ENCODE results near the gene ANKMY1.

Gene ANKMY1

GRCh38 chr2:240560480-240561324 lies 2.9 kb upstream of the ANKMY1 start:
- no peaks in the 10 kb centered on the region for H3K36me3 ChIP-seq (ENCODE audit: low read depth)
- peaks cover 20% of the 10 kb centered on the region for H3K4me1 ChIP-seq (ENCODE audit: insufficient read depth, poor library complexity, severe bottlenecking)
- peak overlapping the region; percentile 82 for H3K4me3 ChIP-seq (ENCODE audit: severe bottlenecking)
- H3K9me3 ChIP-seq (ENCODE audit: severe bottlenecking) = no peaks in the 10 kb centered on the region
- peak overlapping the region; percentile 79 for H3K27ac ChIP-seq (ENCODE audit: poor library complexity, severe bottlenecking)
- no peaks in the 10 kb centered on the region for H3K27me3 ChIP-seq (ENCODE audit: insufficient read depth, poor library complexity, severe bottlenecking)
- ATAC-seq (ENCODE audit: low read depth) (peak; percentile 68), DNase-seq (ENCODE audit: low spot score) (peak; percentile 98)
- TF ChIP-seq CTCF (IDR thresholded peaks at IDR 0.05; ENCODE audit: poor library complexity, severe bottlenecking) = peak; percentile 18

- ATAC-seq (ENCODE audit: low read depth) = peak; percentile 75
- peaks cover 16% of the 10 kb centered on the region for H3K4me1 ChIP-seq (ENCODE audit: insufficient read depth, poor library complexity, severe bottlenecking)
- H3K36me3 ChIP-seq (ENCODE audit: low read depth) = no peaks in the 10 kb centered on the region
Observed at GRCh38 chr2:240560084-240560479, 2.3 kb upstream of the ANKMY1 start, which contains the start of gene DUSP28. TSS of gene DUSP28 (plus strand) at chr2:240560357. CDS start at chr2:240560685, 328 bp downstream.

GRCh38 chr2:240559286-240559685 lies 1.5 kb upstream of the ANKMY1 start:
- Histone ChIP-seq H3K4me3 (ENCODE audit: severe bottlenecking) (no peak overlapping the region), H3K36me3 (ENCODE audit: low read depth) (no peaks in the 10 kb centered on the region), H3K27ac (ENCODE audit: poor library complexity, severe bottlenecking) (peak overlapping the region; percentile 79), H3K4me1 (ENCODE audit: insufficient read depth, poor library complexity, severe bottlenecking) (peaks cover 16% of the 10 kb centered on the region), H3K9me3 (ENCODE audit: severe bottlenecking) (no peaks in the 10 kb centered on the region), H3K27me3 (ENCODE audit: insufficient read depth, poor library complexity, severe bottlenecking) (no peaks in the 10 kb centered on the region)
- ATAC-seq (ENCODE audit: low read depth) (no peak), DNase-seq (ENCODE audit: low spot score) (no peak)
- TF ChIP-seq CTCF (IDR thresholded peaks at IDR 0.05; ENCODE audit: poor library complexity, severe bottlenecking) = no peak

More at GRCh38 chr2:240560084-240560479, 2.3 kb upstream of the ANKMY1 start, which contains the start of gene DUSP28:
- DNase-seq (ENCODE audit: low spot score) = peak; percentile 83
- no peaks in the 10 kb centered on the region for H3K27me3 ChIP-seq (ENCODE audit: insufficient read depth, poor library complexity, severe bottlenecking)
- no peak for TF ChIP-seq CTCF (IDR thresholded peaks at IDR 0.05; ENCODE audit: poor library complexity, severe bottlenecking)
- H3K4me3 ChIP-seq (ENCODE audit: severe bottlenecking) = peak within 1 kb of the TSS; percentile 82
- no peaks in the 10 kb centered on the region for H3K9me3 ChIP-seq (ENCODE audit: severe bottlenecking)
- peak within 1 kb of the TSS; percentile 79 for H3K27ac ChIP-seq (ENCODE audit: poor library complexity, severe bottlenecking)

GRCh38 chr2:240558236-240558761 lies 511 bp upstream of the ANKMY1 start:
- peaks cover 16% of the 10 kb centered on the region for H3K4me1 ChIP-seq (ENCODE audit: insufficient read depth, poor library complexity, severe bottlenecking)
- H3K27me3 ChIP-seq (ENCODE audit: insufficient read depth, poor library complexity, severe bottlenecking) = no peaks in the 10 kb centered on the region
- H3K4me3 ChIP-seq (ENCODE audit: severe bottlenecking) = peak overlapping the region; percentile 25
- H3K9me3 ChIP-seq (ENCODE audit: severe bottlenecking) = no peaks in the 10 kb centered on the region
- DNase-seq (ENCODE audit: low spot score) = no peak
- no peak overlapping the region for H3K27ac ChIP-seq (ENCODE audit: poor library complexity, severe bottlenecking)
- ATAC-seq (ENCODE audit: low read depth) = no peak
- TF ChIP-seq CTCF (IDR thresholded peaks at IDR 0.05; ENCODE audit: poor library complexity, severe bottlenecking) = no peak
- H3K36me3 ChIP-seq (ENCODE audit: low read depth) = no peaks in the 10 kb centered on the region

All from RWPE2 (cell line).